ENCODE measurements around the gene SYT1. TPM values are rescaled to one million over a fixed set of nuclear protein-coding genes. Genes with fewer than 3 reads are reported as not detected.

Gene SYT1
- total RNA-seq, 2 experiments from 2014 or later: not detected

- ChIA-PET CTCF (no interaction called here), POLR2A (no interaction called here)
- H3K4me3 Mint-ChIP-seq: no peak overlapping the region
- Histone ChIP-seq H3K27me3 (ENCODE audit: control insufficient read depth in 1 of 2, insufficient read depth in 2 of 2, low read length in 2 of 2) (no peaks in the 10 kb centered on the region), H3K27ac (ENCODE audit: low read depth in 1 of 2, low read length in 2 of 2) (no peak overlapping the region), H3K4me1 (ENCODE audit: insufficient read depth, low read length) (no peaks in the 10 kb centered on the region), H3K36me3 (ENCODE audit: insufficient read depth, low read length) (no peaks in the 10 kb centered on the region), H3K9me3 (ENCODE audit: control insufficient read depth in 1 of 2, insufficient read depth in 1 of 2, low read length in 2 of 2) (no peaks in the 10 kb centered on the region), H3K4me3 (ENCODE audit: low read length) (no peak overlapping the region)
- H3K36me3 Mint-ChIP-seq (ENCODE audit: low read depth): no peaks in the 10 kb centered on the region
- no peaks in the 10 kb centered on the region for H3K27me3 Mint-ChIP-seq
- TF ChIP-seq CTCF (IDR thresholded peaks at IDR 0.05): no peak
- DNase-seq (no peak), ATAC-seq (ENCODE audit: poor library complexity) (no peak)
- intact Hi-C loops (cut with DNase I, micrococcal nuclease): no loop called here
- H3K4me1 Mint-ChIP-seq (ENCODE audit: low read depth): no peaks in the 10 kb centered on the region
- peaks cover 2% of the 10 kb centered on the region for H3K9me3 Mint-ChIP-seq
- no peak overlapping the region for H3K27ac Mint-ChIP-seq
These were observed 492.5 kb downstream of the SYT1 start for GRCh38 chr12:79357048-79357447.

- Histone ChIP-seq H3K4me1 (ENCODE audit: insufficient read depth, low read length) (no peaks in the 10 kb centered on the region), H3K9me3 (ENCODE audit: control insufficient read depth in 1 of 2, insufficient read depth in 1 of 2, low read length in 2 of 2) (no peaks in the 10 kb centered on the region), H3K36me3 (ENCODE audit: insufficient read depth, low read length) (no peaks in the 10 kb centered on the region), H3K27ac (ENCODE audit: low read depth in 1 of 2, low read length in 2 of 2) (no peak overlapping the region), H3K4me3 (ENCODE audit: low read length) (no peak overlapping the region), H3K27me3 (ENCODE audit: control insufficient read depth in 1 of 2, insufficient read depth in 2 of 2, low read length in 2 of 2) (no peaks in the 10 kb centered on the region)
- no peak overlapping the region for H3K4me3 Mint-ChIP-seq
- H3K27ac Mint-ChIP-seq: no peak overlapping the region
- peaks cover 2% of the 10 kb centered on the region for H3K9me3 Mint-ChIP-seq
- no peak for ATAC-seq (ENCODE audit: poor library complexity)
- no peaks in the 10 kb centered on the region for H3K27me3 Mint-ChIP-seq
- TF ChIP-seq CTCF (IDR thresholded peaks at IDR 0.05): no peak
- DNase-seq: no peak
- H3K4me1 Mint-ChIP-seq (ENCODE audit: low read depth): no peaks in the 10 kb centered on the region
- ChIA-PET POLR2A (no interaction called here), CTCF (no interaction called here)
- intact Hi-C loops (cut with DNase I, micrococcal nuclease): no loop called here
- no peaks in the 10 kb centered on the region for H3K36me3 Mint-ChIP-seq (ENCODE audit: low read depth)
These were observed 494.2 kb downstream of the SYT1 start for GRCh38 chr12:79358716-79359300.

- Histone ChIP-seq H3K4me1 (ENCODE audit: insufficient read depth, low read length) (no peaks in the 10 kb centered on the region), H3K9me3 (ENCODE audit: control insufficient read depth in 1 of 2, insufficient read depth in 1 of 2, low read length in 2 of 2) (no peaks in the 10 kb centered on the region), H3K4me3 (ENCODE audit: low read length) (no peak overlapping the region), H3K27ac (ENCODE audit: low read depth in 1 of 2, low read length in 2 of 2) (no peak overlapping the region), H3K27me3 (ENCODE audit: control insufficient read depth in 1 of 2, insufficient read depth in 2 of 2, low read length in 2 of 2) (no peaks in the 10 kb centered on the region), H3K36me3 (ENCODE audit: insufficient read depth, low read length) (no peaks in the 10 kb centered on the region)
- TF ChIP-seq CTCF (IDR thresholded peaks at IDR 0.05): no peak
- H3K36me3 Mint-ChIP-seq (ENCODE audit: low read depth): no peaks in the 10 kb centered on the region
- H3K27me3 Mint-ChIP-seq: no peaks in the 10 kb centered on the region
- ATAC-seq (ENCODE audit: poor library complexity) (no peak), DNase-seq (no peak)
- no peak overlapping the region for H3K27ac Mint-ChIP-seq
- peaks cover 2% of the 10 kb centered on the region for H3K9me3 Mint-ChIP-seq
- POLR2A ChIA-PET: no interaction called here
- CTCF ChIA-PET: no interaction called here
- no peaks in the 10 kb centered on the region for H3K4me1 Mint-ChIP-seq (ENCODE audit: low read depth)
- no peak overlapping the region for H3K4me3 Mint-ChIP-seq
- intact Hi-C loops (cut with DNase I, micrococcal nuclease): no loop called here
These were observed 495.7 kb downstream of the SYT1 start for GRCh38 chr12:79360286-79360685.
